A549 (cell line): ENCODE results near the gene C4orf50. TPM values are rescaled to one million over a fixed set of nuclear protein-coding genes. Genes with fewer than 3 reads are reported as not detected.

Source experiments
- ATAC-seq, 2 experiments: fragments of 200-7000 bp in 1 of 2; fragments of >200 bp in 1 of 2; cut with Nextera tagmentation in 1 of 2; cut with Tn5 transposase in 1 of 2; 3 replicates each; pipeline versions ENCODE4 v1.8.0 to v1.9.1; 2018 to 2020; ENCODE audit warnings: mild to moderate bottlenecking in 1 of 2, moderate library complexity in 1 of 2
- CTCF ChIA-PET: fragments of 300-600 bp; sonication (Branson Sonifier 250); formaldehyde crosslinking; extraction: SDS; loops from one replicate; lab custom pipeline; 2021; ENCODE audit warnings: antibody characterized with exemption, inconsistent platforms; lab: Yijun Ruan, JAX
- POLR2A ChIA-PET: fragments of 350-600 bp; formaldehyde crosslinking; extraction: SDS; loops from one replicate; lab custom pipeline; 2021; ENCODE audit warnings: antibody characterized with exemption, inconsistent platforms; lab: Yijun Ruan, JAX
- DNase-seq, 2 experiments: peaks; one replicate each; pipeline versions ENCODE4 v3.0.0 to v3.0.0-alpha.2; 2011 to 2016; ENCODE audit warnings: low read depth in 1 of 2, low spot score in 1 of 2
- FAIRE-seq: peaks from 2 replicates; lab custom pipeline; 2011; peaks lifted over from hg19 to GRCh38; lab: Jason Lieb, UNC
- H3K27ac ChIP-seq, 2 experiments: fragments of >200 bp; sonication (Bioruptor Twin); formaldehyde crosslinking; 3 replicates each; pipeline ENCODE4 v1.5.1; 2016 to 2017
- H3K4me1 ChIP-seq: fragments of >200 bp; sonication (Bioruptor Twin); formaldehyde crosslinking; 3 replicates; pipeline ENCODE4 v1.6.1; 2016
- H3K4me2 ChIP-seq: fragments of >200 bp; sonication (Bioruptor Twin); formaldehyde crosslinking; 3 replicates; pipeline ENCODE4 v1.6.1; 2016
- H3K4me3 ChIP-seq: fragments of >200 bp; sonication (Bioruptor Twin); formaldehyde crosslinking; 3 replicates; pipeline ENCODE4 v1.5.1; 2016
- H3K9me3 ChIP-seq: fragments of >200 bp; sonication (Bioruptor Twin); formaldehyde crosslinking; 3 replicates; pipeline ENCODE4 v1.6.1; 2016
- CBX2 ChIP-seq: fragments of 200-600 bp; sonication (generic); IDR thresholded peaks from 2 replicates; pipeline ENCODE4 v1.6.1; 2016; ENCODE audit warnings: low read depth, mild to moderate bottlenecking, borderline replicate concordance
- CBX8 ChIP-seq: fragments of 200-600 bp; sonication (generic); IDR thresholded peaks from 2 replicates; pipeline ENCODE4 v1.6.1; 2016
- EHMT2 ChIP-seq: fragments of 200-600 bp; sonication (generic); IDR thresholded peaks from 2 replicates; pipeline ENCODE4 v1.6.1; 2016; ENCODE audit warnings: antibody characterized with exemption, low read depth, mild to moderate bottlenecking, moderate library complexity
- FOXS1 ChIP-seq: fragments of 250-450 bp; sonication (Bioruptor Pico); IDR thresholded peaks from 2 replicates; pipeline ENCODE4 v1.5.0; 2020; ENCODE audit warnings: mild to moderate bottlenecking, moderate library complexity
- KDM5A ChIP-seq: fragments of 200-600 bp; sonication (generic); IDR thresholded peaks from 2 replicates; pipeline ENCODE4 v1.6.1; 2016; ENCODE audit warnings: antibody characterized with exemption, mild to moderate bottlenecking
- MAFK ChIP-seq: fragments of 450-650 bp; IDR thresholded peaks from 2 replicates; pipeline ENCODE4 v1.6.1; 2014; ENCODE audit not compliant: partially characterized antibody
- NPAS2 ChIP-seq: fragments of 250-450 bp; sonication (Bioruptor Pico); IDR thresholded peaks from 2 replicates; pipeline ENCODE4 v1.8.0; 2022; ENCODE audit warnings: mild to moderate bottlenecking, moderate library complexity, borderline replicate concordance
- PHF8 ChIP-seq: fragments of 200-600 bp; sonication (generic); IDR thresholded peaks from 2 replicates; pipeline ENCODE4 v1.6.1; 2016; ENCODE audit warnings: low read depth, mild to moderate bottlenecking, antibody characterized with exemption, moderate library complexity, borderline replicate concordance
- POLR2A ChIP-seq: IDR thresholded peaks from 2 replicates; pipeline ENCODE4 v1.6.1; 2012; ENCODE audit warnings: mild to moderate bottlenecking, low read length
- RAD21 ChIP-seq, 2 experiments: fragments of >200 bp in 1 of 2; sonication (Bioruptor Twin) in 1 of 2; formaldehyde crosslinking in 1 of 2; IDR thresholded peaks in 1 of 2; conservative IDR thresholded peaks in 1 of 2; 2 replicates in 1 of 2; 3 replicates in 1 of 2; pipeline ENCODE4 v1.6.1; 2012 to 2018; ENCODE audit warnings: inconsistent platforms in 1 of 2
- RFX5 ChIP-seq: fragments of 450-650 bp; IDR thresholded peaks from 2 replicates; pipeline ENCODE4 v1.7.1; 2014; ENCODE audit warnings: antibody characterized with exemption, mild to moderate bottlenecking, moderate library complexity
- TFCP2L1 ChIP-seq: fragments of 250-450 bp; sonication (Bioruptor Pico); IDR thresholded peaks from 2 replicates; pipeline ENCODE4 v1.5.0; 2021; ENCODE audit warnings: mild to moderate bottlenecking
- TP53 ChIP-seq: fragments of 250-450 bp; sonication (Bioruptor Pico); IDR thresholded peaks from 2 replicates; pipeline ENCODE4 v1.5.0; 2021; ENCODE audit warnings: mild to moderate bottlenecking, moderate library complexity
- ZFP36 ChIP-seq: fragments of 450-650 bp; IDR thresholded peaks from 2 replicates; pipeline ENCODE4 v1.6.1; 2014; ENCODE audit warnings: borderline replicate concordance; ENCODE audit not compliant: partially characterized antibody
- ZSCAN20 ChIP-seq: fragments of 250-450 bp; sonication (Bioruptor Pico); IDR thresholded peaks from 2 replicates; pipeline ENCODE4 v1.8.0; 2022; ENCODE audit warnings: mild to moderate bottlenecking, moderate library complexity
- WGBS: methylation state at CpG from one replicate; pipeline ENCODE4 v1.1.6; 2017; ENCODE audit errors: missing lambda C conversion rate; 5-methylcytosine and 5-hydroxymethylcytosine counted together
- polyA plus RNA-seq, 4 experiments: library from polyadenylated mRNA; depleted of rRNA in 3 of 4; stranded (reverse); fragments of >200 nt; fragmentation: RNase III in 1 of 4; extraction: RNeasy Plus Mini Kit Qiagen cat#74134 plus additional on column Dnase treatment in 1 of 4; gene quantifications; 2 replicates in 3 of 4; 3 replicates in 1 of 4; pipeline ENCODE4 v1.2.3, GENCODE V29; 2011 to 2017
- TF ChIP-seq, protein P1 (sequence below): fragments of 450-650 bp; IDR thresholded peaks from 2 replicates; pipeline ENCODE4 v1.6.1; 2014; ENCODE audit warnings: antibody characterized with exemption
- TF ChIP-seq, protein P2 (sequence below): fragments of >200 bp; sonication (Bioruptor Twin); formaldehyde crosslinking; IDR thresholded peaks from 3 replicates; pipeline ENCODE4 v1.5.1; 2016

The C4orf50 gene
- polyA plus RNA-seq, 2 of the 4 experiments (the other 2 are of a cell fraction): not detected

- ChIA-PET CTCF (interaction anchor here (0.9 to 1.9 kb wide), 2 partner anchors 10 to 65 kb away, joined by 4 to 7 read pairs; no protein-coding TSS in a partner anchor), POLR2A (no interaction called here)
- Histone ChIP-seq H3K4me2 (no peak overlapping the region), H3K4me1 (no peaks in the 10 kb centered on the region), H3K27ac (no peak overlapping the region), H3K4me3 (no peak overlapping the region), H3K9me3 (peaks cover 9% of the 10 kb centered on the region)
- no peak for FAIRE-seq
- WGBS: 58% methylated on average over 10 of the region's 10 CpGs
- TF ChIP-seq CBX8 (no peak), TP53 (CRISPR knock-in tag) (no peak), PHF8 (no peak), RAD21 (conservative IDR thresholded peaks at IDR 0.05 in 1 of 2, IDR thresholded peaks at IDR 0.05 in 1 of 2) (no peak), TFCP2L1 (CRISPR knock-in tag) (no peak)
- TF ChIP-seq, protein P1, sequence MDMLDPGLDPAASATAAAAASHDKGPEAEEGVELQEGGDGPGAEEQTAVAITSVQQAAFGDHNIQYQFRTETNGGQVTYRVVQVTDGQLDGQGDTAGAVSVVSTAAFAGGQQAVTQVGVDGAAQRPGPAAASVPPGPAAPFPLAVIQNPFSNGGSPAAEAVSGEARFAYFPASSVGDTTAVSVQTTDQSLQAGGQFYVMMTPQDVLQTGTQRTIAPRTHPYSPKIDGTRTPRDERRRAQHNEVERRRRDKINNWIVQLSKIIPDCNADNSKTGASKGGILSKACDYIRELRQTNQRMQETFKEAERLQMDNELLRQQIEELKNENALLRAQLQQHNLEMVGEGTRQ: no peak
- ATAC-seq: no peak
- no peak for DNase-seq
Measured at GRCh38 chr4:6063684-6064083, 45.5 kb upstream of the C4orf50 start.

DNA sequence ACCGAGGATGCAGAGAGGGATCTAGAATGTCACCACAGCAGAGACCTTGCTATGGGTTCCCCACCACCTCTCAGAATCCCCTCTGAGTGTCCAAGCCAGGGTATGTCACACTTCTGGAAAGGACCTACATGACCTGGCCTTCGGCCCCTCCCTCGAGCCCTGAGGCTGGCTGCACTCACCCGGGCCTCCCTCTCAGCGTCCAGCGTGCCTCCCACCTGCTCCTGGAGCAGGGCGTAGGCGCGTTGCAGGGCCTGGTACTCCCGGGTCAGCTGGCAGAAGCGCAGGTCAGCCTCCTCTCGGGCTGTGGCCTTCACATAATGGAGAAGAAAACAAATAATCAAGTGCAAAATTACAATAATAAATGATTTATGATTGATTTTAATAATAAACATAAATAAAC is 43.9 kb upstream of the C4orf50 start:
- Histone ChIP-seq H3K27ac (no peak overlapping the region), H3K4me2 (no peak overlapping the region), H3K4me1 (no peaks in the 10 kb centered on the region)
- POLR2A ChIA-PET: no interaction called here
- no peak for ATAC-seq
- TF ChIP-seq NPAS2 (CRISPR knock-in tag) (no peak), PHF8 (no peak), KDM5A (no peak), EHMT2 (no peak), POLR2A (no peak), ZFP36 (no peak), RFX5 (no peak)
- TF ChIP-seq, protein P2, sequence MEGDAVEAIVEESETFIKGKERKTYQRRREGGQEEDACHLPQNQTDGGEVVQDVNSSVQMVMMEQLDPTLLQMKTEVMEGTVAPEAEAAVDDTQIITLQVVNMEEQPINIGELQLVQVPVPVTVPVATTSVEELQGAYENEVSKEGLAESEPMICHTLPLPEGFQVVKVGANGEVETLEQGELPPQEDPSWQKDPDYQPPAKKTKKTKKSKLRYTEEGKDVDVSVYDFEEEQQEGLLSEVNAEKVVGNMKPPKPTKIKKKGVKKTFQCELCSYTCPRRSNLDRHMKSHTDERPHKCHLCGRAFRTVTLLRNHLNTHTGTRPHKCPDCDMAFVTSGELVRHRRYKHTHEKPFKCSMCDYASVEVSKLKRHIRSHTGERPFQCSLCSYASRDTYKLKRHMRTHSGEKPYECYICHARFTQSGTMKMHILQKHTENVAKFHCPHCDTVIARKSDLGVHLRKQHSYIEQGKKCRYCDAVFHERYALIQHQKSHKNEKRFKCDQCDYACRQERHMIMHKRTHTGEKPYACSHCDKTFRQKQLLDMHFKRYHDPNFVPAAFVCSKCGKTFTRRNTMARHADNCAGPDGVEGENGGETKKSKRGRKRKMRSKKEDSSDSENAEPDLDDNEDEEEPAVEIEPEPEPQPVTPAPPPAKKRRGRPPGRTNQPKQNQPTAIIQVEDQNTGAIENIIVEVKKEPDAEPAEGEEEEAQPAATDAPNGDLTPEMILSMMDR: no peak
- TF ChIP-seq, all 56 proteins: peak for 0
- WGBS: 36% methylated on average over 11 of the region's 12 CpGs
- CTCF ChIA-PET: interaction anchor here (1.9 kb wide), 1 partner anchor 64 kb away, joined by 7 read pairs; no protein-coding TSS in a partner anchor
- DNase-seq: no peak
- Histone ChIP-seq H3K9me3 (peaks cover 19% of the 10 kb centered on the region), H3K4me3 (no peak overlapping the region)
- no peak for FAIRE-seq

GRCh38 chr4:6059375-6059805 is 41.2 kb upstream of the C4orf50 start:
- no peak overlapping the region for H3K27ac ChIP-seq
- no peaks in the 10 kb centered on the region for H3K4me1 ChIP-seq
- no peak overlapping the region for H3K4me3 ChIP-seq
- TF ChIP-seq MAFK (peak; percentile 71), ZSCAN20 (no peak), FOXS1 (CRISPR knock-in tag) (no peak), TFCP2L1 (CRISPR knock-in tag) (no peak), CBX8 (no peak), CBX2 (no peak)
- WGBS: 62% methylated on average over 3 of the region's 7 CpGs
- peaks cover 19% of the 10 kb centered on the region for H3K9me3 ChIP-seq
- ChIA-PET CTCF (interaction anchor here (1.0 kb wide), 1 partner anchor 12 kb away, joined by 3 read pairs; no protein-coding TSS in a partner anchor), POLR2A (no interaction called here)
- DNase-seq: no peak
- no peak for FAIRE-seq
- ATAC-seq: no peak
- no peak overlapping the region for H3K4me2 ChIP-seq
